Duodenal mucosa (tissue), 2 donors: ENCODE measurements around the gene MAGEB17.

Experiments used
- H3K27ac ChIP-seq: one replicate; pipeline ENCODE4 v1.7.0; 2013; ENCODE audit warnings: low read depth, low read length
- H3K27me3 ChIP-seq, 2 donors: one replicate each; pipeline ENCODE4 v1.7.0; 2013; ENCODE audit warnings: low read length in 2 of 2, control low read depth in 1 of 2; ENCODE audit not compliant: insufficient read depth in 2 of 2, control insufficient read depth in 1 of 2
- H3K36me3 ChIP-seq, 2 donors: one replicate each; pipeline ENCODE4 v1.7.0; 2013; ENCODE audit warnings: low read length in 2 of 2, control low read depth in 1 of 2; ENCODE audit not compliant: insufficient read depth in 2 of 2, control insufficient read depth in 1 of 2
- H3K4me1 ChIP-seq, 2 donors: one replicate each; pipeline ENCODE4 v1.7.0; 2013; ENCODE audit warnings: low read length in 2 of 2, control low read depth in 1 of 2; ENCODE audit not compliant: insufficient read depth in 2 of 2, control insufficient read depth in 1 of 2
- H3K4me3 ChIP-seq, 2 donors: one replicate each; pipeline ENCODE4 v1.7.0; 2013; ENCODE audit warnings: low read length in 2 of 2, low read depth in 1 of 2
- H3K9ac ChIP-seq, 2 donors: one replicate each; pipeline ENCODE4 v1.7.0; 2013; ENCODE audit warnings: low read length in 2 of 2, low read depth in 1 of 2
- H3K9me3 ChIP-seq, 2 donors: one replicate each; pipeline ENCODE4 v1.7.0; 2013; ENCODE audit warnings: low read length in 2 of 2, control low read depth in 1 of 2; ENCODE audit not compliant: control insufficient read depth in 1 of 2

MAGEB17 gene

DNA sequence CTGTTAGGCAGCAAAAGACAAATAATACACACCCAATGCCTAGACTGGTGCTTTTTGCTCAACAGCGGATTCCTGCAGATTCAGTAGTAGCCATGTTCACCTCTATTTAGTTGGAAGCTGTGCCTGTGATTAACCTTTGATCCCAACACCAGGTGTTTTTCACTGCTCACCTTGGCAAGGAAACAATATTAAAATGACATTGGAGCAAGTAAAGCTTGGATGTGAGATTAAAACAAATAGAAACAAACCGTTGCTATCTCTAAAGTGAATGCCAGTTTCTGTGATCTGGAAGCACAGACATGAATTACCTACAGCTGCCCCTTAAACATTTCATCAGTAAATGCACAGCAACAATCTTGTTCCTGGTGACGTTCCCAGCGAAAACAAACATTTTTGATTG, 35.7 kb downstream of the MAGEB17 start:
- no peak overlapping the region for H3K4me3 ChIP-seq
- no peaks in the 10 kb centered on the region for H3K36me3 ChIP-seq
- no peaks in the 10 kb centered on the region for H3K4me1 ChIP-seq
- no peaks in the 10 kb centered on the region for H3K27me3 ChIP-seq
- no peak overlapping the region for H3K27ac ChIP-seq
- no peaks in the 10 kb centered on the region for H3K9me3 ChIP-seq
- no peak overlapping the region for H3K9ac ChIP-seq

GRCh38 chrX:16204538-16204937, 37.3 kb downstream of the MAGEB17 start:
- no peak overlapping the region for H3K4me3 ChIP-seq
- H3K9ac ChIP-seq, result no peak overlapping the region
- H3K27me3 ChIP-seq, result no peaks in the 10 kb centered on the region
- no peaks in the 10 kb centered on the region for H3K9me3 ChIP-seq
- H3K27ac ChIP-seq, result no peak overlapping the region
- H3K36me3 ChIP-seq, result no peaks in the 10 kb centered on the region
- H3K4me1 ChIP-seq, result no peaks in the 10 kb centered on the region

DNA sequence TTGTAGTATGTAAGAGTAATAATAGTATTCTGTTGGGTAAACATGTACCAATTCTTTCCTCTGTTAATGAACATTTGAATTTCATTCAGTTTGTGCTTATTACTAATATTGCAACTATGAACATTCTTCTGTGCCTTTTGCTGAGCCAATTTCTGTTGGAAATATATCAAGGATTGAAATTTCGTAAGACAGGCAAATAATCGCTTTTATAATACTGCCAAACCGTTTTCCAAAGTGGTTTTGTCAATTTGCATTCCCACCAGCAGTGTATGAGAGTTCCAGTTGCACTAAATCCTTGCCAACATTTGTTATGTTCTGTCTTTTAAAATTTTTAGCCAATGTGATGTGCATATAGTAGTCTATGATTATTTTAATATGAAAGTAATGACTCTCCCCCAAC, 38.6 kb downstream of the MAGEB17 start:
- Histone ChIP-seq H3K36me3 (no peaks in the 10 kb centered on the region), H3K27ac (no peak overlapping the region), H3K4me1 (no peaks in the 10 kb centered on the region), H3K4me3 (no peak overlapping the region), H3K9me3 (no peaks in the 10 kb centered on the region), H3K27me3 (no peaks in the 10 kb centered on the region), H3K9ac (no peak overlapping the region)

DNA sequence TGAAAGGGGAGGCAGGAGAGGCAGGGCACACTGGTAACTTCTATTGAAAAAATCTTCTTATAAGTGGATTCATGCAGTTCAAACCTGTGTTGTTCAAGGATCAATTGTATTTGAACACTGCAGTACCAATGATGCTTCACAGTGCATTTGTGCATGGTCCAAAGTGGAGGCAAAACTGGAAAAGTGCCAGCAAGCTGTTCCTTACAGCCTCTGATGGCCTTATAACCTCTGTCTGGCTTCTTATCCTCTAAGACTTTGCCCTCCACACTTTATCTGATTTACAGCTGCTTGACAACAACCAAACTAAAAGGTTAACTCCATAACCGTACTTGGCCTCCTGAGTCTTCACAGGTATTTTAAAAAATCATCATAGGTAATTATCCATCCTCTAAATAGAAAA, 40.4 kb downstream of the MAGEB17 start:
- H3K27me3 ChIP-seq, result no peaks in the 10 kb centered on the region

GRCh38 chrX:16208601-16209000, 41.3 kb downstream of the MAGEB17 start:
- Histone ChIP-seq H3K27me3 (no peaks in the 10 kb centered on the region), H3K36me3 (no peaks in the 10 kb centered on the region), H3K4me3 (no peak overlapping the region)

More for the DNA sequence above, 40.4 kb downstream of the MAGEB17 start:
- Histone ChIP-seq H3K4me3 (no peak overlapping the region), H3K27ac (no peak overlapping the region), H3K9ac (no peak overlapping the region), H3K36me3 (no peaks in the 10 kb centered on the region), H3K9me3 (no peaks in the 10 kb centered on the region), H3K4me1 (no peaks in the 10 kb centered on the region)

DNA sequence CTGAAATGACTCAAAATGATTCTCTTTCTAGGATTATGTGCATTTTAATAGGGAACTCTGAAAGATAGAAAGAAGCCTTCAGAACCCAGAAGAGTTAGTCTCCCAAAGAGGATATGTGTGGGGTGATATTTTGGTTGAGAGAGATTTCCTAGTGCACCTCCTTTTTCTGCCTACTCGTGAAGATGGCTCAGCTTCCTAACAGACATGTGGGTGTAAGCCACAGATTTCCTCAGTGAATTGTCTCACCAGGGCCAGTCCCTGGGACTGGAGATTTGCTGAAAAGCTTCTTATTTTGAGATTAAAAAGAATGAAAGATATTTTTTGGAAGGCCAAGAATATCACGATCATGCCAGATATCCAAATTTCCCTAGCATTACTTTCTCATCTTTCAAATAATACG, 42.8 kb downstream of the MAGEB17 start:
- no peaks in the 10 kb centered on the region for H3K4me1 ChIP-seq
- no peak overlapping the region for H3K27ac ChIP-seq
- no peaks in the 10 kb centered on the region for H3K36me3 ChIP-seq
- H3K9me3 ChIP-seq, result no peaks in the 10 kb centered on the region
- no peak overlapping the region for H3K9ac ChIP-seq
- H3K27me3 ChIP-seq, result no peaks in the 10 kb centered on the region
- H3K4me3 ChIP-seq, result no peak overlapping the region

More at GRCh38 chrX:16208601-16209000, 41.3 kb downstream of the MAGEB17 start:
- Histone ChIP-seq H3K27ac (no peak overlapping the region), H3K4me1 (no peaks in the 10 kb centered on the region), H3K9me3 (no peaks in the 10 kb centered on the region), H3K9ac (no peak overlapping the region)

DNA sequence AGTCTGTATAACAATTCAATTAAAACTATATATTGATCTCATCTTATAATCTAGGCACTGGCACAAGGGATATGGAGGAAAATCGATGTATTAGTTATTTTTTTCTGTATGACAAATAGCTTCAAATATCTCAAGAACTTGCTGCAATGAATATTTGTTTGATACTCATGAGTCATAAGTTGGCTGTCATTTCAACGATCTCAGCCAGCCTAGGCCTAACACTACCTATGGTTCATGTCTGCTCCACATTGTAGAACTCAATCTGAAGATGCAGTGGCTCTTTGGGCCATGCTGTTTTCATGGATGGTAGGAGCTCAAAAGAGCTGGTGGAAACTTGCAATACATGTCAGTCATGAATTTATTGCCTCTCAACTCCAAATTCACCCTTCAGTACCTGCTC, 44.7 kb downstream of the MAGEB17 start:
- Histone ChIP-seq H3K4me1 (no peaks in the 10 kb centered on the region), H3K27ac (no peak overlapping the region), H3K36me3 (no peaks in the 10 kb centered on the region), H3K27me3 (no peaks in the 10 kb centered on the region), H3K9ac (no peak overlapping the region), H3K4me3 (no peak overlapping the region), H3K9me3 (no peaks in the 10 kb centered on the region)

- Histone ChIP-seq H3K4me3 (no peak overlapping the region), H3K36me3 (no peaks in the 10 kb centered on the region), H3K27me3 (no peaks in the 10 kb centered on the region), H3K9ac (no peak overlapping the region), H3K27ac (no peak overlapping the region), H3K4me1 (no peaks in the 10 kb centered on the region), H3K9me3 (no peaks in the 10 kb centered on the region)
Observed at GRCh38 chrX:16212436-16212835, 45.2 kb downstream of the MAGEB17 start.

DNA sequence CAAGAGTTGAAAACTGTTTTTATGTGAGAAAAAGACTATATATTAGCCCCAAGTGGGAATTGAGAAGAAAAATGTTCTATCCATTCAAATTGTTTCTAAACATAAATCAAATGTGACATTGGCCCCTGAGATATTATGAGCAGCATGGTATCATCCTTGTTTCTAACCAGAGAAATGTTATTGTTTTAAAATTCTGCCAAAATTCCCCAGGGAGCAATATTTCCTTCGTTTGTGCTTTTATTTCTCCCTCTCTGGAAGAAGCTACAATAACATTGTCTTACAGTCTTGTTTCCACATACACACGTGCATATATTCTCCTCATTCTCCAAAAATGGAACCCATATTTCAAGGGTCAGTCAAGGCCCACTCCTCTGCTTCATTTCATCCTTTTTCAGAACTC, 46.7 kb downstream of the MAGEB17 start:
- Histone ChIP-seq H3K9me3 (no peaks in the 10 kb centered on the region), H3K36me3 (no peaks in the 10 kb centered on the region), H3K27me3 (no peaks in the 10 kb centered on the region)

GRCh38 chrX:16215660-16216059, 48.4 kb downstream of the MAGEB17 start:
- Histone ChIP-seq H3K4me1 (no peaks in the 10 kb centered on the region), H3K27ac (no peak overlapping the region), H3K36me3 (no peaks in the 10 kb centered on the region), H3K9me3 (no peaks in the 10 kb centered on the region), H3K27me3 (no peaks in the 10 kb centered on the region), H3K9ac (no peak overlapping the region), H3K4me3 (no peak overlapping the region)

More for the DNA sequence above, 46.7 kb downstream of the MAGEB17 start:
- Histone ChIP-seq H3K4me3 (no peak overlapping the region), H3K4me1 (no peaks in the 10 kb centered on the region), H3K9ac (no peak overlapping the region), H3K27ac (no peak overlapping the region)
